Thyroid gland (tissue), 4 donors: ENCODE data around the gene SSUH2.

ENCODE experiments used
- POLR2A ChIP-seq, 2 donors: fragments of 450-650 bp; IDR thresholded peaks; one replicate each; pipeline ENCODE4 v1.6.1; 2017; ENCODE audit warnings: antibody characterized with exemption in 2 of 2, mild to moderate bottlenecking in 2 of 2, moderate library complexity in 1 of 2
- TF ChIP-seq, protein P1 (sequence below), 6 experiments: fragments of 200-600 bp in 3 of 6; fragments of 450-650 bp in 3 of 6; sonication (generic) in 3 of 6; IDR thresholded peaks; one replicate each; pipeline ENCODE4 v1.5.1; 2016 to 2019; ENCODE audit warnings: antibody characterized with exemption in 6 of 6, mild to moderate bottlenecking in 2 of 6, inconsistent platforms in 1 of 6, moderate library complexity in 1 of 6

GRCh38 chr3:8660175-8661118 lies 15.8 kb upstream of the SSUH2 start:
- TF ChIP-seq, protein P1, sequence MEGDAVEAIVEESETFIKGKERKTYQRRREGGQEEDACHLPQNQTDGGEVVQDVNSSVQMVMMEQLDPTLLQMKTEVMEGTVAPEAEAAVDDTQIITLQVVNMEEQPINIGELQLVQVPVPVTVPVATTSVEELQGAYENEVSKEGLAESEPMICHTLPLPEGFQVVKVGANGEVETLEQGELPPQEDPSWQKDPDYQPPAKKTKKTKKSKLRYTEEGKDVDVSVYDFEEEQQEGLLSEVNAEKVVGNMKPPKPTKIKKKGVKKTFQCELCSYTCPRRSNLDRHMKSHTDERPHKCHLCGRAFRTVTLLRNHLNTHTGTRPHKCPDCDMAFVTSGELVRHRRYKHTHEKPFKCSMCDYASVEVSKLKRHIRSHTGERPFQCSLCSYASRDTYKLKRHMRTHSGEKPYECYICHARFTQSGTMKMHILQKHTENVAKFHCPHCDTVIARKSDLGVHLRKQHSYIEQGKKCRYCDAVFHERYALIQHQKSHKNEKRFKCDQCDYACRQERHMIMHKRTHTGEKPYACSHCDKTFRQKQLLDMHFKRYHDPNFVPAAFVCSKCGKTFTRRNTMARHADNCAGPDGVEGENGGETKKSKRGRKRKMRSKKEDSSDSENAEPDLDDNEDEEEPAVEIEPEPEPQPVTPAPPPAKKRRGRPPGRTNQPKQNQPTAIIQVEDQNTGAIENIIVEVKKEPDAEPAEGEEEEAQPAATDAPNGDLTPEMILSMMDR (IDR thresholded peaks at IDR 0.05): no peak
- no peak for TF ChIP-seq POLR2A (IDR thresholded peaks at IDR 0.05)
